GM12891 (cell line): ENCODE data around the gene LONP2.
"Not testable (repeated sequence)": the region's sequence is repeated elsewhere in the genome, so short reads cannot be mapped to it uniquely, and the experiment has no call there.

Source experiments
- DNase-seq: peaks from one replicate; pipeline ENCODE4 v3.0.0; 2011; ENCODE audit warnings: low spot score; ENCODE audit not compliant: insufficient read length
- FAIRE-seq: peaks from 2 replicates; lab custom pipeline; 2011; peaks lifted over from hg19 to GRCh38; lab: Jason Lieb, UNC
- PAX5 ChIP-seq: IDR thresholded peaks from 2 replicates; pipeline ENCODE4 v1.6.1; 2011; ENCODE audit warnings: low read length, moderate library complexity, mild to moderate bottlenecking; ENCODE audit not compliant: insufficient read depth, severe bottlenecking
- POLR2A ChIP-seq: IDR thresholded peaks from 2 replicates; pipeline ENCODE4 v1.6.1; 2011; ENCODE audit warnings: low read depth, low read length, control low read depth
- POLR2AphosphoS5 ChIP-seq: IDR thresholded peaks from 2 replicates; pipeline ENCODE4 v1.6.1; 2011; ENCODE audit warnings: low read depth, low read length, control low read depth
- POU2F2 ChIP-seq: IDR thresholded peaks from 2 replicates; pipeline ENCODE4 v1.6.1; 2011; ENCODE audit warnings: low read depth, mild to moderate bottlenecking, control low read depth, low read length, moderate library complexity
- SPI1 ChIP-seq: IDR thresholded peaks from 2 replicates; pipeline ENCODE4 v1.6.1; 2011; ENCODE audit warnings: low read depth, low read length, control low read depth
- TAF1 ChIP-seq: IDR thresholded peaks from 2 replicates; pipeline ENCODE4 v1.6.1; 2011; ENCODE audit warnings: low read depth, low read length, control low read depth

Gene LONP2

GRCh38 chr16:48287239-48287638 is 43.1 kb downstream of the LONP2 start:
- no peak for DNase-seq
- FAIRE-seq, result no peak
- TF ChIP-seq POU2F2 (no peak), POLR2A (no peak), TAF1 (no peak), SPI1 (no peak), PAX5 (no peak), POLR2AphosphoS5 (no peak)

GRCh38 chr16:48291303-48291702 is 47.2 kb downstream of the LONP2 start:
- DNase-seq (no peak), FAIRE-seq (no peak)
- no peak for TF ChIP-seq POU2F2
- no peak for TF ChIP-seq TAF1
- TF ChIP-seq PAX5, result no peak
- TF ChIP-seq POLR2AphosphoS5, result no peak
- TF ChIP-seq SPI1, result no peak
- no peak for TF ChIP-seq POLR2A

GRCh38 chr16:48291754-48292153 is 47.7 kb downstream of the LONP2 start:
- no peak for FAIRE-seq
- no peak for DNase-seq
- TF ChIP-seq SPI1 (no peak), PAX5 (no peak), POLR2AphosphoS5 (no peak), TAF1 (no peak), POLR2A (no peak), POU2F2 (no peak)

- FAIRE-seq (no peak), DNase-seq (no peak)
- TF ChIP-seq POLR2A (no peak), POLR2AphosphoS5 (no peak), TAF1 (no peak), POU2F2 (no peak), SPI1 (no peak), PAX5 (no peak)
Measured at GRCh38 chr16:48292452-48292851, 48.4 kb downstream of the LONP2 start.

GRCh38 chr16:48294724-48295123 is 50.6 kb downstream of the LONP2 start:
- TF ChIP-seq SPI1, result no peak
- TF ChIP-seq PAX5, result no peak
- no peak for TF ChIP-seq POU2F2
- TF ChIP-seq POLR2A, result no peak
- TF ChIP-seq TAF1, result no peak
- no peak for FAIRE-seq
- DNase-seq, result no peak

- DNase-seq, result no peak
- no peak for FAIRE-seq
- TF ChIP-seq POU2F2 (no peak), PAX5 (no peak), SPI1 (no peak), TAF1 (no peak), POLR2A (no peak), POLR2AphosphoS5 (no peak)
Measured at GRCh38 chr16:48295488-48296281, 51.6 kb downstream of the LONP2 start.

- no peak for DNase-seq
- FAIRE-seq, result no peak
- TF ChIP-seq SPI1 (no peak), POLR2A (no peak), TAF1 (no peak), POU2F2 (no peak), POLR2AphosphoS5 (no peak), PAX5 (no peak)
Measured at GRCh38 chr16:48299471-48299870, 55.4 kb downstream of the LONP2 start.

GRCh38 chr16:48300391-48300856 is 56.3 kb downstream of the LONP2 start:
- no peak for TF ChIP-seq POLR2A
- TF ChIP-seq PAX5, result no peak
- no peak for TF ChIP-seq POLR2AphosphoS5
- no peak for TF ChIP-seq SPI1
- TF ChIP-seq TAF1, result no peak
- no peak for TF ChIP-seq POU2F2
- DNase-seq (no peak), FAIRE-seq (no peak)

- DNase-seq (no peak), FAIRE-seq (no peak)
- no peak for TF ChIP-seq POLR2AphosphoS5
- no peak for TF ChIP-seq POU2F2
- no peak for TF ChIP-seq POLR2A
- no peak for TF ChIP-seq SPI1
Measured at GRCh38 chr16:48308535-48308934, 64.4 kb downstream of the LONP2 start.

- TF ChIP-seq POU2F2, result no peak
- no peak for TF ChIP-seq TAF1
- TF ChIP-seq PAX5, result no peak
- TF ChIP-seq POLR2AphosphoS5, result no peak
- no peak for TF ChIP-seq SPI1
- TF ChIP-seq POLR2A, result no peak
- FAIRE-seq, result no peak
- DNase-seq, result no peak
Measured at GRCh38 chr16:48310908-48311641, 67.0 kb downstream of the LONP2 start.

- FAIRE-seq, DNase-seq: not testable (repeated sequence)
Measured at GRCh38 chr16:48313905-48314304, 69.8 kb downstream of the LONP2 start.
